HG03565 (cell line): ENCODE data around the gene CMTM2.

ENCODE experiments used
- ATAC-seq: cut with Tn5 transposase; IDR thresholded peaks from one replicate; pipeline ENCODE4 v1.9.1; 2021; ENCODE audit warnings: mild to moderate bottlenecking, moderate library complexity; ENCODE audit not compliant: unreplicated experiment

Gene CMTM2, protein sequence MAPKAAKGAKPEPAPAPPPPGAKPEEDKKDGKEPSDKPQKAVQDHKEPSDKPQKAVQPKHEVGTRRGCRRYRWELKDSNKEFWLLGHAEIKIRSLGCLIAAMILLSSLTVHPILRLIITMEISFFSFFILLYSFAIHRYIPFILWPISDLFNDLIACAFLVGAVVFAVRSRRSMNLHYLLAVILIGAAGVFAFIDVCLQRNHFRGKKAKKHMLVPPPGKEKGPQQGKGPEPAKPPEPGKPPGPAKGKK

DNA sequence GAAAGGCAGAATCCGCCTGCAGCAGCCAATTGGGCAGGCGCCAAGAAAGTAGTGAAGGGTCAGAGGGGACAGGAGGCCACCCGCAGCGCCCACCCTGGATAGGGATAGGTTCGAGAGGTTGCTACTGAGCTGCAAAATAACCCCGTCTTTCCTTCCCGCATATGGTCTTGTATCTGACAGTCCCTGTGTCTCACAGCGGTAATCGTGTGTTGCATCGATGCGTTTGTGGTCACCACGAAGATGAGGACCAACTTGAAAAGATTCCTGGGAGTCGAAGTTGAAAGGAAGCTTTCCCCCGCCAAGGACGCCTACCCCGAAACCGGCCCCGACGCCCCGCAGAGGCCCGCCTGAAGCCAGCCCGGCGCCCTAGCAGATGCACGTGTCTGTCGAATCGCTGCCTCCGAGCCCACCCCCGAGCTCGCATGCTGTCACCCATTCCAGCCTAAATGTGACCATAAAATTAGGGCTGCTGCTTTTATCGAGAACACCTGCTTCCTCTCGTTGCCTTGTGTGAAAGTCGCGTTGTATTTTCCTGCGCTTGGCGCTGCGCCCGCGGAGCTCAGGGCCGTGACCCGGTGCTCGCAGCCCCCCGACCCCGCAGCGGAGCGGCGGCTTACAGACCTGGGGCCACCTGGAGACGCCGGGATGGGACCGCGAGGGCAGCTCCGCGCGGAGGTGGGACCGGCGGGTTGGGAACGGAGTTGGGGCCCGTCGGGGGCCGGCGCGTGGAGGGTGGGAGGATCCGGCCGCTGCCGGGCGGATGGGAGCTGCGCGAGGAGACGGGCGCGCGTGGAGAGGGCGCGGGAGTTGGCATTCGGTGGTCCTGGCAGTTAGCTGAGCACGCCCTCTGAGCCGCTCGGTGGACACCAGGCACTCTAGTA, at the start of gene CMTM2:
Gene CMTM2, plus strand, starts transcription at position 813 of the 881 bp plus-strand sequence. CDS start 145 bp downstream, outside the sequence.
- no peak for ATAC-seq

GRCh38 chr16:66529475-66529874, 49.8 kb upstream of the CMTM2 start:
- no peak for ATAC-seq

- no peak for ATAC-seq
Observed at GRCh38 chr16:66534376-66534799, 44.9 kb upstream of the CMTM2 start.

DNA sequence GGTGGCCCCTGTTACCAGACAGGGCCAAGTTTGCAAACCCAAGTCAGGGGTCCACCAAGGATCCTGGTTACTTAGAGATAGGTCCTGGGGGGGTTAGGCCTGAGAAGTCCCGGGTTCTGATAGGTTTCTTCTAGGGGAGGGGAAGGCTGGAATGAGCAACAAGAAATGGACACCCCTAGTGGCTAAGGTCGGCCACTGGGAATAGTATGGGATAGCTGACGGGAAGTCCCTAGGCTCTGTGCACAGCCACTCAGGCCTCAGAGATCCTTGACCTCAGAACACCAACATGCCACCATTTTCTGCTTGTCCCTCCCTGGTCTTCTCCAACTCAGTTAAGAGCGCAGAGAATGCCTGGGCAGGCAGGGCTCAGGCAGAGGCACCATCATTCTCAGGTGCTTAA, 42.7 kb upstream of the CMTM2 start:
- ATAC-seq, result no peak

DNA sequence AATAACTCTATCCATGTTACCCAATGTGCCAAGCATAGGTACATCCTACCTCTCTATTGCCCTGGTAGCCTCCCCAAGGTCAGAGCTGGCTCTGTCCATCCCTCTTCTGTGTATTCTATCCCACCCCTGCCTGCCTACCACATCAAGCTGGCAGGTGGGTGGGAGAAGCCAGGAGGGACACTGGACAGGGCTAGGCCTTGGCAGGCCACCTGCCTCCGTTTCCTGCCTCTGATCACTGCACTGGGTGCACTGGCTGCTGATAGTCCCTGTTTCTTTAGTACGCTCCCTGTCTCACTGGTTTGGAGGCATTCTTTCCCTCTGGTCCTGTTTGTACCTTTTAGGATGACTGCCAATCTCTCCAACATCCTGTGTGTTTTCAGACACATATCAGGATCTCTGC, 42.0 kb upstream of the CMTM2 start:
- ATAC-seq, result no peak

GRCh38 chr16:66538910-66539309, 40.4 kb upstream of the CMTM2 start:
- ATAC-seq, result no peak

DNA sequence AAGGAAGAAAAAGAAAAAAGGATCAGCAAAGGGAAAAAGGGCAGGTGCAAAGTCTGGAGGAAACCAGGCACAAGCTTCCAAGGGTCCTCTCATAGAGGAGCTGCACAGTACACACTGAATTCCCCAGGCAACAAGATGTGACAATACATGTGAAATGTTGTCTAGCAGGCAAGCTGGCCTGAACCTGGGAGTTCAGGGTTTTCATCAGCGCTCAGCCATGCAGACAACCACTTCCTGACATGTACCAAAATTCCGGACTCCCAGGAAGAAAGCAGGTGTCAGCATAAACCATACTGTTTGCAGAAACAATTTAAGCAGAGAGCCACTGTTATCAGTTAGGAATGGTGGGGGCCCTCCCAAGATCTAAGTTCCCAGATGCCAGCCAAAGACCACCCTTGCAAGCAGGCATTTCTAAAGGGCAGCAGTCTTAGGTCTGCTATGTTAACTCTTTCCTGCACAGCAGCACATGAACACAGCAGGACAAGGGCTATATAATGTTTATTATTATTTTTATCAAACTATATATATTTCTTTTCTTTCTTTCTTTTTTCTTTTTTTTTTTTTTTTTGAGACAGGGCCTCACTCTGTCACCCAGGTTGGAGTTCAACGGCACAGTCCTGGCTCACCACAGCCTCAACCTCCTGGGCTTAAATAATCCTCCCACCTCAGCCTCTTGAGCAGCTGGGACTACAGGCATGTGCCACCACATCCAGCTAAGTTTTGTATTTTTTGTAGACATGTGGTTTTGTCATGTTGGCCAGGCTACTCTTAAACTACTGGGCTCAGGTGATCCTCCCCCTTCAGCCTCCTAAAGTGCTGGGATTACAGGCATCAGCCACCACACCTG, 39.4 kb upstream of the CMTM2 start:
- peak; percentile 79 for ATAC-seq

GRCh38 chr16:66541388-66542355, 37.6 kb upstream of the CMTM2 start:
- ATAC-seq, result no peak

GRCh38 chr16:66542396-66542795, 36.9 kb upstream of the CMTM2 start:
- ATAC-seq, result no peak

- ATAC-seq, result no peak
Observed at GRCh38 chr16:66543541-66543940, 35.7 kb upstream of the CMTM2 start.

DNA sequence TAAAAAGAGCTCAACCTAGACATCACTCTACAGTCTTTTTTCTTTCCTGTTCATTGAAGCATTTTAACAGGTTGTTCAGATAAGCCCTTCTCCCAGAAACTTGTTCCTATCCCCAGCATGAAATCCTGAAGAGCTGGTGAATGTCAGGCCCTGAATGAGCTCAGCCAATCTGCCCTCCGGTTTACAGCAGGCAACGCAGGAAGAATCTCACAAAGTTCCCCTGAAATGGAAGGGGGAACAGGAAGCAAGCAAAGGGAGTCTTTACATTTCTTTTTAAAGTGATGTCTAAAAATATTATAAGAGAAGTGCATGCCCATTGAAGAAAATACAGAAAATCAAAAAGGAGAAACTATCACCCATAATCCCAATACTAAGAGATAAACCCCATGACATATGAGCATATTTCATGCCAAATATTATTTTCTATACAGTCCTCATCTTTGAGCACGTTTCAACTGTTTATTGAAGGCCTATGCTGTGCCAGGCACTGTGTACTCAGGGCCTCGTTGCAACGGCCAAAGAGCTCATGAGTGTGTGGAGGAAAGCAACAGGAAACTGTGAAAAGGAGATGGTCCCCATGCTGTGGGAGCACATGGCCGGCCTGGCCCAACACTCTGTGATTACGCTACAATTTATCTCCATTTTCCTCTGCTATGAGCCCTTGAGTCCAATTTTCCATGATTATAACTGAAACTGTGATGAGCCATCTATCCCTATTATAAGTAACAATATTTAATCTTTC, 35.1 kb upstream of the CMTM2 start:
- no peak for ATAC-seq

DNA sequence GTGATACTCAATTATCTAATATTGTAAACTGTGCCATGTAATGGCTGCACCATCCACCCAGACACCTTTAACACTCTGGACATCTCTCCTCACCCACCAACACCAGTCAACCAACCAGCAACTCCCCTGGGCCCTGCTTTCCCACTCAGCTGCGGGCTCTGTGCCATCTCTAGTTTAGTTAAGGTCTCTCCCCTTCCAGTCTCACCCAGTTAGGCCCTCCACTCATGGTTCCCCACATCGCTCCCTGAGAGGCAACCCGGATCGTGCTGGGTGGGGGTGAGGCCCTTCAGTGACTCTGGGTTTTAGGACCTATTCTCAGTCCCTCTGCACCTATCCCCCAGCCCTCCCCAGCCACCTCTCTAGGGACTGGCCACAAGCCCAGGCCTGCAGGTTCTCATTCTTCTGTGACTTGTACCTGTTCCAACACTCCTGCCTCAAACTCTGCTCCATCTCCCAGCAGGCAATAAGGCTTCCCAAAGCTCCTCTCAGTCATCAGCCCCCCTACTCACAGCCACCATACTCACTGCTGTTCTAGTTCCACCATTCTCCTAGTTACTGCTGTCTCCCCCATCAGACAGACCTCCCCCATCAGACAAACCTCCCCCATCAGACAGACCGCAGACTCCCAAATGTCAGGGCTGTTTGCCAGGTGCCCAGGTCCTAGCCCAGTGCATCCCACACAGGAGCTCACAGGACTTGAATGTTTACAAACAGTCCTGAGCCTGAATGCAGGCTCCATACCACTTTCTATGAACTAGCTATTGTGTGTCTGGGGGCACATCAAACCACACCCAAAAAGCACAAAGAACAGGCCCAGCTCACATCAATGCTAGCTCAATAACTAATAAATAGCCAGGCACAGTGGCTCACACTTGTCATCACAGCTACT, 31.9 kb upstream of the CMTM2 start:
- ATAC-seq, result no peak

GRCh38 chr16:66548068-66548467, 31.2 kb upstream of the CMTM2 start:
- ATAC-seq, result no peak

DNA sequence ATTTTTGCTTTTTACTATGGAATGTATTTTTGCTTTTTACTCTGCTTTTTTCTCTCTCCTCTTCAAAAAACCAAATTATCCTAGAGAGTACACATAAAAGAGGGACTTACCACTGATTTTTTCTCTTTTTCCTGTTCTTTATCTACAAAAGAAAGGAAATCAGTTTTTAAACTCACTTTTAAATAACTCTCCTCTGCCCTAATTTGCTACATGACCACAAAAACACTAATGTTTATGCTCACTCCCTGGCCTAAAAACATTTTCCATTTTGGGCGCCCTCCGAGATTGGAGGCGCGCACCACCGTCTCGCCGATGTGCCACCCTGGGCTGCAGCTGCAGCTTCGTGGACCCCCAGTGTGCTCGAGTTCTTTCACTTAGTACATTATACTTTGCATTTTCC, 30.4 kb upstream of the CMTM2 start:
- ATAC-seq, result no peak

DNA sequence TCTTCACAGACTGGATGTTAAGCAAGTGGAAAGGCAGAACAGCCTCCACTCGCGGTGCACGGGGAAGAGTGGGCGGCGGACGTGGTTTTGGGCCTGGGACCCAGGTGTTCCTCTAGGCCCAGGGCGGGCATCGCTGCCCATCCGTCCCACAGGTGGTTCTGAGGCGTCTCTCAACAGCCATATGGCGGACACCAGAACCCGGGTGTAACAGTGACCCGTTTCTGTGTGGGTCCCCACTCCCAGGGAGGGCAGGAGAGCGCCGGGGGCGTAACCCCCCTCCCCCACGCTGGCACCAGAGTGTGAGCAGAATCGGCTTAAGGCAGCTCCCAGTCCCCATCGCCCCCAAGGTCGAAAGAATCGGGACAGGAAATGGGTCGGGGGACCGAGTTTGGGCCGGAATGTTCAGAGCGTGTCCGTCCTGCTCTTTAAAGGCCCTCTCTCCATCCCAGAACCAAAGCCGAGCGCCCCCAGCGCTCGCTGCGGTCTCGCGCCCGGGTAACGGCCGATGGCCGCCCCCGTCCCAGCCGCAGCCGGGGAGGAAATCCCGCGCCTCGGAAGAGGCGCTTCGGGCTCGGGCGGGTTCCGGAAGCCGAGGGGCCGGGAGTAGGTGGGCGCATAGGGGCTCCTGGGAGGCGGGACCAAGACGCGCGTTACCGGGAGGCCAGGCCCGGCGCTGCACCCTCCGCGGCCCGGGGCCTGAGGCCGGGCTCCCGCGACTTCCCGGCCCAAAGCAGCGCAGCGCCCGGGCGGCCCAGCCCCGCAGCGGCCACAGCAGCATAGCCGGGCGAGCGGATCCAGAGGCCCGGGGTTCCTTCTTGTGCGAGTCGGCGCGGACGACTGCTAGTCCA, 29.8 kb upstream of the CMTM2 start, which contains the start of gene TK2:
Gene TK2, minus strand, starts transcription at position 839 of the 848 bp plus-strand sequence. Its CDS starts 61 bp downstream, at position 778.
- ATAC-seq, result no peak

GRCh38 chr16:66551348-66551759, 27.9 kb upstream of the CMTM2 start:
- no peak for ATAC-seq

- no peak for ATAC-seq
Observed at GRCh38 chr16:66551788-66552285, 27.4 kb upstream of the CMTM2 start.
